Ovary (tissue), 3 donors: Measurements from ENCODE around the gene ANKMY1.

ENCODE experiments used
- EP300 ChIP-seq: sonication (generic); formaldehyde crosslinking; IDR thresholded peaks from one replicate; pipeline ENCODE4 v1.6.1; 2017; ENCODE audit warnings: antibody characterized with exemption
- POLR2A ChIP-seq: fragments of 450-650 bp; IDR thresholded peaks from one replicate; pipeline ENCODE4 v1.6.1; 2017; ENCODE audit warnings: antibody characterized with exemption, mild to moderate bottlenecking, moderate library complexity
- TF ChIP-seq, protein P1 (sequence below), 3 donors: fragments of 450-650 bp in 2 of 3; fragments of 200-600 bp in 1 of 3; IDR thresholded peaks; one replicate each; pipeline versions ENCODE4 v1.5.1 to v1.8.0; 2016 to 2022; ENCODE audit warnings: antibody characterized with exemption in 3 of 3, mild to moderate bottlenecking in 1 of 3
- donor health status: DM: no; HTN: no; CAD: no.

DNA sequence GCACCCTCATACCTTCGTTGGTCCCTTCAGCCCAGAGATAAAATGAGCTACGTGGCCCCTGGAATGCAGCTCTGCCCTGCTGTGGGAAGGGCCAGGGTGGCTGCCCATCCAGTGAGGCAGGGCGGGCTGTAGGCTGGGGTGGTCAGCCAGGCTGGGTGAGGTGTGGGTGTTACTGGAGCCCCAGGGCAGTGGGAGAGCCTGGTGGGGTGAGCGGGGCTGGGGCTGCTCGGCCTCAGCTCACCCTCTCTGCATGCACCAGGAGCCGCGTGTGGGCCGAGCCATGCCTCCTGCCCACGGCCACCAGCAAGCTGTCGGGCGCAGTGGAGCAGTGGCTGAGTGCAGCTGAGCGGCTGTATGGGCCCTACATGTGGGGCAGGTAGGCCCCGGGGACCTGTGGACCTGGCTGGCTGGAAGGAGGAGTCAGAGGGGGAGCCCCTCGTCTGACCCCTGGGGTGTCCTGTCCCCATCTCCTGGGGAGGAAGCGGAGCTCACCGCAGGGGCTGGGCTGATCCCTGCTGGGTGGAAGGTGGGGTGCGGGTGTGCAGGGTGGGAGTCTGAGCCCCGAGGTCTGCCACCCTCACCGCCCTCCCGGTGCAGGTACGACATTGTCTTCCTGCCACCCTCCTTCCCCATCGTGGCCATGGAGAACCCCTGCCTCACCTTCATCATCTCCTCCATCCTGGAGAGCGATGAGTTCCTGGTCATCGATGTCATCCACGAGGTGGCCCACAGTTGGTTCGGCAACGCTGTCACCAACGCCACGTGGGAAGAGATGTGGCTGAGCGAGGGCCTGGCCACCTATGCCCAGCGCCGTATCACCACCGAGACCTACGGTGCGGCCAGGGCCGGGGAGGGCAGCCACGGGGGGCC, 16.0 kb upstream of the ANKMY1 start:
- TF ChIP-seq, protein P1, sequence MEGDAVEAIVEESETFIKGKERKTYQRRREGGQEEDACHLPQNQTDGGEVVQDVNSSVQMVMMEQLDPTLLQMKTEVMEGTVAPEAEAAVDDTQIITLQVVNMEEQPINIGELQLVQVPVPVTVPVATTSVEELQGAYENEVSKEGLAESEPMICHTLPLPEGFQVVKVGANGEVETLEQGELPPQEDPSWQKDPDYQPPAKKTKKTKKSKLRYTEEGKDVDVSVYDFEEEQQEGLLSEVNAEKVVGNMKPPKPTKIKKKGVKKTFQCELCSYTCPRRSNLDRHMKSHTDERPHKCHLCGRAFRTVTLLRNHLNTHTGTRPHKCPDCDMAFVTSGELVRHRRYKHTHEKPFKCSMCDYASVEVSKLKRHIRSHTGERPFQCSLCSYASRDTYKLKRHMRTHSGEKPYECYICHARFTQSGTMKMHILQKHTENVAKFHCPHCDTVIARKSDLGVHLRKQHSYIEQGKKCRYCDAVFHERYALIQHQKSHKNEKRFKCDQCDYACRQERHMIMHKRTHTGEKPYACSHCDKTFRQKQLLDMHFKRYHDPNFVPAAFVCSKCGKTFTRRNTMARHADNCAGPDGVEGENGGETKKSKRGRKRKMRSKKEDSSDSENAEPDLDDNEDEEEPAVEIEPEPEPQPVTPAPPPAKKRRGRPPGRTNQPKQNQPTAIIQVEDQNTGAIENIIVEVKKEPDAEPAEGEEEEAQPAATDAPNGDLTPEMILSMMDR (IDR thresholded peaks at IDR 0.05), result no peak
- TF ChIP-seq POLR2A (no peak), EP300 (no peak)
